Epidermal melanocyte (primary cell): ENCODE results near the gene PDZD2.

Experiments
- DNase-seq: peaks from one replicate; pipeline ENCODE4 v3.0.0; 2011; ENCODE audit warnings: low spot score; ENCODE audit not compliant: insufficient read length

Gene PDZD2

DNA sequence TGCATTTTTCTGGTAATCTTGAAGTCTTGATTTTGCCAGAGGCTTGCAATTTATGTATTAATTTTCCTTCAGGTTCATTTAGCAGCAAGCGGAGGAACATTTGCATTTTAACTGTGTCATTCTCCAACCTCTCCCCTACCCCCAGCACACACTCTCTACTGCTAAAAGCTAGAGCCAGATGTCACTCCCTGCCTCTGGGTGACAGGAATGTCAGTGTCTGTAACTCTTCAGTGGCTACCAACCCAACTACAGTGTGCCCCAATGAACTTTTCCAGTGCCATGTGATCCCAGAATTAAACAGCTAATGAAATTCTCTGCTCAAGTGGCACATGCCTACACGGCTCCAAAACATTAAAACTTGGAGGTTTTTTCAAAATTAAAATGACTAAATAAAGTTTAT lies 274.9 kb downstream of the PDZD2 start:
- DNase-seq, result no peak

DNA sequence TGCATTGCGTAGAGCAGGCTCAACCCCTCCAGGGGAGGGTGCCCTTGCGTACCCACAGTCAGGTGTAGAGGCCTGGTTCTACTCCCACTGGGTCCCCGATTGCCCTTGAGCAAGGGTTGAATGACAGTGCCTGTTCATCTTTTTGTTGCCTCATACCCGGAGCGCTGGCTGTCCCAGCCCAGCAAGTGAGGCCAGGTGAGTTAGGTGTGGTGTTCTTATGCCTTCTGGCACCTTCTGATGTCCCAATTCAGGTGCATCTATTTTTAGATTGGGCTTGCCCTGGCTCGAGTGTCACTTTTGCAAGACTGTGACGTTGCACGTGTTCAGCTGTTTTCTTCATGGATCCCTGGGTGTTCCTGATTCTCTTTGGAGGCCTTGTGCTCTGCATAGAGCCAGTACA lies 277.4 kb downstream of the PDZD2 start:
- DNase-seq, result no peak

DNA sequence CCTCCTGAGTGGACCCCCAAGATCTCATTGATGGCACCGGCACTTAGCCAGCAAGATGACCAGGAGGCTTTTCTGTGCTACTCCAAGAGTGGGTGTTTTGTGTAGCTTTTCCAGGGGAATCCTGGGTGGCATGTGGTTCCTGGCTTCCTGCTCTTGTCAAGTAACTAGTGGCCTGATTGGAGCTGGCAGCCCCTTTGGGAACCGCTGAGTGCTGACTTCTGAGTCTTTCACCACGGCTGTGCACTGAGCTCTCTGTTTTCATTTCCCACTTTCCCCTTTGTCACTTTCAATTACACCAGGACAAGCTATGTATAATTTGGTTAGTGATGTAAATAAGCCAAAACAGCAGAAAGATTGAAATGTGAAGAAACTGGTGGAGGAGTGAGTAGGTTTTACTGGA lies 279.8 kb downstream of the PDZD2 start:
- no peak for DNase-seq

DNA sequence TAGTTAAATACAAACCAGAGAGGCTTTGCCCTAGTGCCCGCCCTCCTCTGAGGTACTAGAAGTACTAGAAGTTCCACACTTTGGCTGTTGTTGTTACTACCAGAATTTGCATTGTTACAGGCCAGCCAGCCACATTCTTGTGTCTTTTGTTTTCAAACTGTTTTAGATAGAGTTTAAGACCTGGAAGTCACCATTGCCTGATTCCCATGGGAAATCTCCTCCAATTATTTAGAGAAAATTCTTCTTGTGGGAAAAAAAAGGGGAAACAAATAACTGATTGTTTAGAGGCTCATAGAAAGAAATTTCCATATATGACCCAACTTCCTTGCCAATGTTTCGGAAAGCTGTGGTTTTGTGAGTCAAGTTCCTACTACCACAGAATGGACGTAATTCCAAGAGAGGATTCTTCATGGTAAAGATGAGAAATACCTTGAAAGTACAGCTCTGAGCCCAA lies 282.9 kb downstream of the PDZD2 start:
- no peak for DNase-seq

DNA sequence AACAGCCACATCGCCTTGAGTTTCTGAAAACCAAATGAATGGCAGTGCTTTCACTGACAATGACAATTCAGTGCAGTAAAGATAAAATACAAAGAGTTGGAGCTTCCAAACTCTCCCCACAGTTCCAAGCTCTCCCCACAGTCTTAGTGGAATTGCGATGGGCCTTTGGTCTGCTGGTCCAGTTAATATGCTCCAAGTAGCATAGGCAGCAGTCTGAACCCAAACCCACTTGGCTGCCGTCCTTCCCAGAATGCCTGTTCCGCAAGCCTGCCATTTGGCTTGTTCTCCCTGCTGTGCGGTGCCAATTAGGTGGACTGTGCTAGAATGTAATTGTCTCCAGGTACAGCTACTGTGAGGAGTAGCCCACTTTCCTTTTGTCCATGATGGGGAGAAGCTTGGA lies 285.1 kb downstream of the PDZD2 start:
- no peak for DNase-seq

DNA sequence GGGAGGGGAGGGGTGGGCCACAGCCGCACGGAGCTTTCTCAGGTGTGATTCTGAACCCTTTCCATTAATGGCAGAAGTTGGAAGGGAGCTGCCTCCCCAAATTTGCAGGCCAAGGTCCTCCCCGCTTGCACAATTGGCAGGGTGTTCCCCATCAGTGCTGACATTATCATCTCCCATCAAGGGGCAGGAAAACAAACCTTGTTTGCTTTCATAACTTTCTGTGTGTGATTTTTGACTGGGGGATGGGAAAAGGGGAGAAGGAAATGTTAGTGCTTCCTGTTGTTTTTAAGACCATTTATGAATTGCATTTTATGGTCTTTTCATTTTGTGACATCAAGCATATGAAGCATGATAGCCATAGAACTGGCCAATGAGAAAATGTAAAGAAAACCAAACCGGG lies 292.9 kb downstream of the PDZD2 start:
- no peak for DNase-seq

DNA sequence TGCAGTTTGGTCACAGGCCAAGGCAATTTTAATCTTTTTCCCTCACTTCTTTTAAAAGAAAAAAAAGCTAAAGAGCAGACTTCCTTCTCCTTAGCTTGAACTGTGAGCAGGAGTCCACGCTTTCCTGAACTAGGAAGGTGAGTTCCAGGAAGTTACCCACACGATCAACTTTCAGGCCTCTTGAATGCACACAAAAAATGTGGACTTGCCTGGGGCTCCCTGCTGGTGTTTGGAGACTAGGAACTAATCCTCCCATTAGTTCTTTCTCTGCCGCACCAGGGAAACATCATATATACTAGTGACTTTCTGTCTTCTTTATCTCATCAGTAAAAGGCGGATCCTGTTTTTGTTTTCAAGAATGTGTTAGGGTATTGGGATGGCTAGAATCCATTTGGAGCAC lies 295.2 kb downstream of the PDZD2 start:
- no peak for DNase-seq

DNA sequence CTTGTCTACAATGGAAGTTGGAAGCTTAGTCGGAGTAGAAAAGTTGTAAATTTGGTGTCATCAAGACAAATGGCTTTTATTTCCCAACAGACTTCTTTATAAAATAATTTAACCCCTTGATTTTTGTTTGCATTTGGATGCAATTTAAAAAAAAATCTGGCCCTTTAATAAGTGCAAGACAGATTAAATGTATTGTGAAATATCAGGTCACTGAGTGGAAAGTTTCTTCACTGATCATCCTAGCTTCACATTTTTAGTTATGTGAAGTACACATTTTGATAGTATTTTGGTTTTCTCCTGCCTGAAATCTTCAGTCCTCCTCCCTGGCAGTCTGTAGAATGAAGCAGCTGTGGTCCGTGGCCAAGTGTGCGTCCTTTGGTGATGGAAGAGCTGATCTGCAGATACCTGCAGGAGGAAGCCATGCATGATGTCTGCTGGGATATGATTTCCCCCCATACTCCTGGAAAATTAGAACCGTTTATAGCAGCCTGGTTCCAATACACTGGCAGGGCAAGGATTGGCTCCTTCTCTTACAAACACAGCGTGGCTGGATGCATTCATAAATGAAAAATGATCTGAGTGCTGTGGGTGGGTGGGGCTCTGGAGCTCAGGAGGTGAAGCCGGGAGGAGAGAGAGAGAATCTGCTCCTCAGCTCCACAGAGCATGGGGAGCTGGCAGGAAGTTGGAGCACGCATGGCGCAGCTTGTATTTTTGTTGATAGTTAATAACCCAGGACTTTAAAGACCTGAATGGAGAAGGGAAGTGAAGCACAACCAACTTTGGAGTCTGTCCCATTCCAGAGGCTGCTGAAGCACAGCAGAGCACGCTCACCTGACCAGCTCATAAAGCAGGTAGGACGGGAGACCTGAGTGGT lies 296.8 kb downstream of the PDZD2 start:
- DNase-seq, result no peak

DNA sequence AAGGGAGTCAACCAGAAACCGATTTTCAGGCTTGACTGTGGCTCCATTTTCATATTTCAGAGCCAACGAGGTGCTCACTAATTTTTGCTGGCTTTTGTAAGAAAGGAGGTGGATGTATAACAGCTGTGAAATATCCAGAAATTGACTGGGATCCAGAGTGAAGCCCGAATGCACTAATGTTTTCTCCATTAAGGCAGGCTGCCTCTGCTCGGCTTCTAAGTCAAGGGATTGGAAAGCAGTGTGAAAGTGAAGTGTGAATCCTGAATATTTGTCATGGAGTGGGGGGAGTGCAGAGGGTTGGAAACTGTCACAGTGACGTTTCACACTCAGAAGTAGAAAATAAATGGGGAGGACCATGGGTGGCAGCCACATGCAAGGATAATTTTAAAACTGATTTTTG lies 297.8 kb downstream of the PDZD2 start:
- no peak for DNase-seq

DNA sequence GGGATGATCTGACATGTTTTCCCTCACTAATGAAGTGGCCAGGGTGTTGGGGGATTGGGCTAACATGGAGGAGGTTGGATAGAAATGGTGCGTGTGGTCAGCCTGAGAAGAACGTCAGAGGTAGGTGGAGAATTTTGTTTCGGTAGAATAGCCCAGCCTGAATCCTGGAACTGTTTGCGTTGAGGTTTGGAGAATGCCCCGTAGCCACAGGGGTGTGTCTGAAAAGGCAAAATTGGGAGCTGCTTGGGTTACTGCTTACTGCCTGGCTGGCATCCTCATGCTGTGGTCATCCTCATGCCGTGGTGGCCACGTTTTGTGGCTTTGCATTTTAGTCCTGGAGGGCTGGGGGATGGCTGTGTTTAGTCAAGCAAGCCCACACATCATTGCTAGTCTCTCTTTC lies 298.3 kb downstream of the PDZD2 start:
- DNase-seq, result no peak

DNA sequence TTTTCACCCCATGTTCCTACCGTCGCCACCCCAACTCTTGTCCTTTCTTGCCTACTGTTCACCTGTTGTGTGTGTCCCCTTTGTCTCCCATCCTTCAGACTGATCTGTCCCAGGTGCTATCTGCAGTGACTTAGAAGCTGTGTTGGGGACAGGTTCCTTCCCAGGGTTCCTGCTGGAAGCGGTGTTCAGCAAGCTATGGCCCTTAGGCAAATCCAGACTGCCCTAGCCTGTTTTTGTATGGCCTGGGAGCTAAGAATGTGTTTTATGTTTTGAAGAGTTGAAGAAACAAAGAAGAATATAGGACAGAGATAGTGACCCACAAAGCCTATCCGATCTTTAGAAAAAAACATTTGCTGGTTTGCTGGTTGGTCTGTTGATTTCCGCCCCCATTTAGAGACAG lies 298.8 kb downstream of the PDZD2 start:
- DNase-seq, result no peak

DNA sequence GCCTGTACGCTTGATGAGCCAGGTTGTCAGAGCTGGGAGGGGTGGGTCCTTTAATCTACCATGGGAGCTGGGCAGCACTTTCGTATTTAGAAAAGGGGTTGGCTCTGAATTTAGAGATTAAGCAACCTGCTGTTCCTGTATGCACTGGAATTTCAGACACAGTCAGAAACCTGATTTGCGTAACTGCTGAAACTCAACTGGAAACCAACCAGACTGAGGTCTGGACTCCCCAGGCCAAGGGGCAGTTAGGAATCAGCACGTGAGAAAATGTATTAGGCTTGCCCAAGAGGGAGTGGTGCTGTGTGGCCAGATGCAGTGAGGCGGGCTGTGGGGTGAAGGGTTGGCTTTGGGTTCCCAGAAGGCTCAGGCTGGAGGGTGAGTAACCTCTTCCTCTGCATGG lies 300.2 kb downstream of the PDZD2 start:
- no peak for DNase-seq

DNA sequence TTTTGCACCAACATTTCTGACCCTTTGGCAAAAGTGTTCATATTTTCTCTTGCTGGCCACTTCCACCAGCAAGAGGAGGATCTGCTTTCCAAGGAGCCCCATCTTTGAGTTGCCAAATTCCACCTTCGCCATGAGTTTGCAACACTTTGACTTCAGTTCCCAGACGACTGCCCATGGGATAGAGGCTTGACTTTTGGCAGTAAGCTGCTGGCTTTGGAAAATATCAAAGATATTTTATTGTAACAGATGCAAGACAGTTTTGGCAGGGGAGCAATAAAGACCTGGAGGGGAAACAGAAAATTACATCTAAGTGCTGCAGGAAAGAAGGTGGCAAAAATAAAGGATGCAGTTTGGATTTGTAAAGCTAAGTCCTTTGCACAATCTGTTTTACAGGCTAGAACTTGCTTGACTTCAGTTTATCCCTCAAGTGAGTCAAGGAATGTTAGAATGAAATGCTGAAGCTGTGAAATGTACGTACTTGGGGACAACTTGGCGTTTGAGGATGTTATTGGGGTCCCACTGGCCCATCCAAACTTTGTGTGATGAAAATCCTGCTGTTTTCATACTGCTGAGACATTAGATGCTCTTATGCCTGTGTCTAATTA lies 302.3 kb downstream of the PDZD2 start:
- no peak for DNase-seq

DNA sequence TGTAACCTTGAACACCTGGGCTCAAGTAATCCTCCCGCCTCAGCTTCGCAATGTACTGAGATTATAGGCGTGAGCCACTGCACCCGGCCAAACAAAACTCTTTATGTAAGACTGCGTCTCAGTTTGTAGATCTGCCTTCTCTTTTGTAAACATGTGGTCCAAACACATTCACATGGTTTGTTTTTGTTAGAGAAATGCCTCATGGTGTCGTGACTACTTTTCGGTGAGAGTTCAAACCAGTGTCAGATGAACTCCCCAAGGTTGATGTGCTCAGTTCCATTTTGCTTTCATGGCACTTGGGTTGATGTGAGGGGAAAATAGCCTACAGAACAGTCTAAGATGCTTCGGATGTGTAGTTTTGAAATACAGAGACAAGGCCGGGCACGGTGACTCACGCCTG lies 303.6 kb downstream of the PDZD2 start:
- DNase-seq, result no peak

DNA sequence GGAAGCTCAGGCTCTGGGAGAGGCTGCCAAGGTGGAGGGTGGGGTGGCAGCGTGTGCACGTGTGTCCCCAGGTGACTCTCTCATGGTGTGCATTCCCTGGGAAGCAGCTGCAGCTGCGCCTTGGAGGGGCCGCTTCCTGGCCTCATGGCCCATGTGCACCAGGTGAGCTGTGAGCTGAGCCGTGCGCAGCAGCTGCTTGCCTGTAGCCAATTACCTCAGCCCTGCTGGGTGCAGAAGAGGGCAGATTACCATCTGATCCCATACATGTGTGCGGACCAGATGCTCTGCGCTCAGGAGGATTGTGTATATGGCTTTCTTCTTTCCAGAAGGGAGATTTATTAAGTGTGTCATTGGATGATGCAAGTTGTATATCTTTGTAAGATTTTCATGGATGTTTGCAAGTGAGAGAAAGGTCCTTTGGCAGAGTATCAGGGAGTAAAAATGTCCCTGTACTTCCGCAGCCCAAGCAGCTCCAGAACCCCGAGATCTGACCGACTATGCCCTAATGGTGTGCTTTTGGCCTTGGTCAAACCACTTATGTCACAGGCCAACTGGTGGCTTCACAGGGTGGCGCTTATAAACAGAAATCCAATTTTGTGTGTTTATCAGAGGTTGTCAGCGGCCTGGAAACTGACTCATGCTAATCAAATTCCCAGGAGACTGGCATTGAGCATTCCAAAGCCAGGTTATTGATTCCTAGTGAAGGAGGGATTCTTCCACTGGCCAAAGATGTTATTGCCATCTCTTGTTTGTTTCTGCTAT lies 305.9 kb downstream of the PDZD2 start:
- no peak for DNase-seq

DNA sequence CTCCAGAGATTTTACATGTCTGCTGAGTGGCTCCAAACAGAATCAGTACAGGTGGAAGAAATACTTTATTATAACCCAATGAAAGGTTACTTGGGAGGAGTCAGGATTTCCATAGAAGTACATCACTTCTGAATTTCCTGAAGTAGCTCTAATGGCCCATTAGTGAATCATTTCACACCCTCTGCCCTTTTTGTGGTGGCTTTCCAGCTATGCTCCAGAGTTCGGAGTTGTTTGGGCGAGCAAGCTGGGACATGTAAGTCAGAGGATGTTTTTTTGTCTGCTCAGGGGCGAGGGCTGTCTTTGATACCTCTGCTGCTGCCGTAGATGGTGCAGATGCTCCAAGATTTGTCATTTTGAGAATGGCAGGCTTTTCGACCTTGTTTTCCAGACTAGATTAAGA lies 309.1 kb downstream of the PDZD2 start:
- no peak for DNase-seq

DNA sequence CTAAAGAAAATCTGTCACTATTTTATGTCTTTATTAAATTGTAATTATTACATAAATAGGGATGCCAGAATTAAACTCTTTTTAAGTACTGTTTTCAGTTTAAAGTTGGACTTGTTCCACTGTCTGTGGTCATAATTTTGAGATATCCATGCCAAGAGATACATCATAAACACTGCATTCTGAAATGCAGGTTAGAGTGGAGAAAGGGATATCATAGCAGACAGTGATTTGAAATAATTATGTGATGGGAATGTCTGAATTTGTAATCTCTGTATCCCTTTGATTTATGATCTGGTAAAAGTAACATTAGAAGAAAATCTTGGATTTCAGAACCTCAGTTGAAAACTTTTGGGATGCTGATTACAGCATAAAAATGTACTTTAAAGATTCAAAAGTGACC lies 313.1 kb downstream of the PDZD2 start:
- DNase-seq, result no peak

DNA sequence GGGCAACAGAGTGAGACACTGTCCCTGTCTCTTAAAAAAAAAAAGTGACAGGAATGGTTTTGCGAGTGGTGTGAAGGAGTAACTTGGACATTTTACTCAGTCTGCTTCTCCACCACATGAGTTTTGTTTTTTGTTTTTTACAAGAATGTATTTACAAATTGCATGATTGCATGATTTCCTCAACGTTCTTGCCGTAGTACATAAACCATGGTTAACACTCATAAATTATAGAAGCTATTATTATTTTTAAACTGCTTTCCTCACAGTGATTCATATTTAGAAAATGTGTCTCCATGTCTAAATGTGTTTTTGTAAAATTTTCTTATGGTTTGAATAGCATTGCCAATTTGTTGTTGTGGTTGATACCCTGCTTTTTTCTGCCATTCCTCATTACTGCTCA lies 315.2 kb downstream of the PDZD2 start:
- DNase-seq, result no peak

DNA sequence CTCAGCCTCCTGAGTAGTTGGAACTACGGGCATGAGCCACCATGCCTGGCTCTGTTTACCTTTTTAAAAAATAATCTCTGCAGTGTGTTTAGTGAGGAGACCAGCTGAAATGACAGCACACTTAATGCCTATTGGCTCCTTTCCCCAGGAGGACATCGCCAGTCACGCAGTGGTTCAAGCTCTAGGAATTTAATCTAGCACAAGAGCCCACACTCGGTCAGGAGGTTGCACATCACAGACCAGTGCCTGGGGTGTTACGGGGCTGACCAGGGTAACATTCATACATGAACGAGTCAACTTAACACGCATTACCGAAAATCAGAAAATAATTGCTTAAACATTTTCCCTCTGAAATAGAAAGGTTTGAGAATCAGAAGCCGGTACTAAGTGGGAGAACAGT lies 318.2 kb downstream of the PDZD2 start:
- DNase-seq, result no peak

DNA sequence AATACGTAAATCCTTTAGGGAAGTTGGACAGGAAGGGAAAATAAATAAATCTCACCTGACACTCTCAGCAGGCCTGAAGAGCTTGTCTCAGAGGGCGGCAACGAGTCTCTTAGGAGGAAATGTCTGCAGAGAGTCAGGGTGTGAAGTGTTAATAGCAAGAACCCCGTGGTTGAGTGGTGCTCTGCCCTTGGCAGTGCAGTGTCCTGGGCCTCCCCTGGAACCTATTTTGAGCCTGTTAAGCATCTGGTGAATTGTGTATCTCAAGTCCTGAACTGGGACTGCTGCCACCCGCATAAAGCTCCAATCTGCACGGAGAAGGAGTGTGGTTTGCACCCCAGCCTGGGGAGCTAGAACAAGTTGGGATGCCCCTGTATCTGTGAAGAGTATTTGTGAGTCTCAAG lies 323.4 kb downstream of the PDZD2 start:
- no peak for DNase-seq

DNA sequence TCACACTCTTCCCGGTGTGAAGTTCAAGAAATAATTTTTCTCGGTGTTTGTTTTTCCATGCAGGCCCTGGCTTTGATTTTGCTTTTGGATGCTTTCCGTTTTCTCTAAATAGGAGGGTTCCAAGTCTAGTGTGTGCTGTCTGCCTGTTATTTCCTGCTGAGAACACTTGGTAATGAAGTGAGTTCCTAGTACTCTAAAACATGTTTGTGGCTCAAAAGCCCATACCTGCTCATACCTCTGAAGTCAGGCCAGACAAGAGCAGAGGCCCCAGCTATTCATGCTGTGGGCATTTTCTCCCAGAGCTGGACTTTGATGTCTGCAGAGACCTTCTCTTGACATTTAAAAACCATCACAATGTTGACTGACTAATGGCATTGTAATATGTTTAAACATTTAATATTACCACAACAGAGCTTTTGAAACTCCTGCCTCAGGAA lies 324.0 kb downstream of the PDZD2 start:
- DNase-seq, result no peak

DNA sequence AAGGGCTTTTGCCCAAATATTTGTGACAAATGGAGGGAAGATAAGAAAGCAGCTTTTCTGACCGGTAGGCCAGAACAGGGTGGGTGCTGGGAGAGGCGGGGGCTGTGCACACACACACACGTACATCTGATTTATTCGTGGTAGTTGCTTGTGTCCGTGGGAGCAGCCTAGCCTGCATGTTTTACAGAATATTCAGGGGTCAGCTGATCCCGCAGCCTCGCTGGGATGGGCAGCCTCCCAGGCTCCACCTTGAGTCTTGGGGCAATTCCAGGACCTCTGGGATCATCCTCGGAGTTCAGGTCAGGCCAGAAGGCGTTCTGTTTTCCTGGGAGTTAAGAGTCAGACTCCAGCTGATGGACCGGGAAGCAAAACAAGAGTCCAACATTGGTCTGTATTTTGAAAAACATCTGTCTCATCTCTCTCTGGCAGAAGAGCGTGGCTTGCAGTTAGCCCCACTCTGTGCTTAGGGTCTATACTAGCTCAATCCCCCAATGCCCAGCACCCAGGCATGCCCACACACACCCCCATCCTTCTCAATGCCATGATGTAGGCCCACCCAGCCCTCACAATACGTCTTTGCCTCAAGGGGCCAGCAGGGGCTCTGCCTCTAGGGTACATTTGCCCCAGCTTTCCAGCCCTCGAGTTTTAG lies 324.6 kb downstream of the PDZD2 start:
- DNase-seq, result no peak
